Neural progenitor cell (in vitro differentiated cells): ENCODE results near the gene UBE2QL1.

ENCODE experiments used
- EZH2 ChIP-seq: fragments of 200-600 bp; sonication (generic); IDR thresholded peaks from 2 replicates; pipeline ENCODE4 v1.6.1; 2017; ENCODE audit warnings: antibody characterized with exemption, mild to moderate bottlenecking, moderate library complexity
- TF ChIP-seq, protein P1 (sequence below): fragments of 200-600 bp; sonication (generic); IDR thresholded peaks from 2 replicates; pipeline ENCODE4 v1.5.1; 2017; ENCODE audit warnings: antibody characterized with exemption, mild to moderate bottlenecking

DNA sequence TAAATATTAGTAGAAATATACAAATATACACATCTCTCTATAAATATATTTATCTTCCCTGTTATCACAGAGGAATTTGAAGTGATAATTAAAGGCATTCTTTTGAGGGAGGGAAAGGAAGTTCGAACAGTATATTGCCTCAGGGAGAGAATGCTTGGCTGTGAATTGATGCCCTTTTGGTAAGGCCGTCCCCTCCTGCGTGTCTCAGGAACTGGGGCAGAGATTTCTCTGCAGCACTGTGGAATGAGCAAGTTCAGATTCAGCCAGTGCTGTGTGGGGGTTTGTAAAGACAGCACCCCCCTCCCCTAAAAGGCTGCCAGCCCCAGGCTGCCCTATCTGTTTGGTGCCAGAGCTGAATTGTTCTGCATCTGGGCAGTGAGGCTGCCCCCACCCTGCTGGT lies 42.0 kb downstream of the UBE2QL1 start:
- TF ChIP-seq, protein P1, sequence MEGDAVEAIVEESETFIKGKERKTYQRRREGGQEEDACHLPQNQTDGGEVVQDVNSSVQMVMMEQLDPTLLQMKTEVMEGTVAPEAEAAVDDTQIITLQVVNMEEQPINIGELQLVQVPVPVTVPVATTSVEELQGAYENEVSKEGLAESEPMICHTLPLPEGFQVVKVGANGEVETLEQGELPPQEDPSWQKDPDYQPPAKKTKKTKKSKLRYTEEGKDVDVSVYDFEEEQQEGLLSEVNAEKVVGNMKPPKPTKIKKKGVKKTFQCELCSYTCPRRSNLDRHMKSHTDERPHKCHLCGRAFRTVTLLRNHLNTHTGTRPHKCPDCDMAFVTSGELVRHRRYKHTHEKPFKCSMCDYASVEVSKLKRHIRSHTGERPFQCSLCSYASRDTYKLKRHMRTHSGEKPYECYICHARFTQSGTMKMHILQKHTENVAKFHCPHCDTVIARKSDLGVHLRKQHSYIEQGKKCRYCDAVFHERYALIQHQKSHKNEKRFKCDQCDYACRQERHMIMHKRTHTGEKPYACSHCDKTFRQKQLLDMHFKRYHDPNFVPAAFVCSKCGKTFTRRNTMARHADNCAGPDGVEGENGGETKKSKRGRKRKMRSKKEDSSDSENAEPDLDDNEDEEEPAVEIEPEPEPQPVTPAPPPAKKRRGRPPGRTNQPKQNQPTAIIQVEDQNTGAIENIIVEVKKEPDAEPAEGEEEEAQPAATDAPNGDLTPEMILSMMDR = no peak
- TF ChIP-seq EZH2 = no peak
